Mesangial cell (primary cell): ENCODE results near the gene TSTD1. TPM values are rescaled to one million over a fixed set of nuclear protein-coding genes. Genes with fewer than 3 reads are reported as not detected.

Experiments used
- total RNA-seq: library from RNA; depleted of rRNA; stranded (reverse); fragments of >200 nt; gene quantifications from 2 replicates; pipeline ENCODE4 v1.2.3, GENCODE V29; 2015

TSTD1 gene, protein sequence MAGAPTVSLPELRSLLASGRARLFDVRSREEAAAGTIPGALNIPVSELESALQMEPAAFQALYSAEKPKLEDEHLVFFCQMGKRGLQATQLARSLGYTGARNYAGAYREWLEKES
- 43.5 and 103 TPM in 2 replicates for total RNA-seq

DNA sequence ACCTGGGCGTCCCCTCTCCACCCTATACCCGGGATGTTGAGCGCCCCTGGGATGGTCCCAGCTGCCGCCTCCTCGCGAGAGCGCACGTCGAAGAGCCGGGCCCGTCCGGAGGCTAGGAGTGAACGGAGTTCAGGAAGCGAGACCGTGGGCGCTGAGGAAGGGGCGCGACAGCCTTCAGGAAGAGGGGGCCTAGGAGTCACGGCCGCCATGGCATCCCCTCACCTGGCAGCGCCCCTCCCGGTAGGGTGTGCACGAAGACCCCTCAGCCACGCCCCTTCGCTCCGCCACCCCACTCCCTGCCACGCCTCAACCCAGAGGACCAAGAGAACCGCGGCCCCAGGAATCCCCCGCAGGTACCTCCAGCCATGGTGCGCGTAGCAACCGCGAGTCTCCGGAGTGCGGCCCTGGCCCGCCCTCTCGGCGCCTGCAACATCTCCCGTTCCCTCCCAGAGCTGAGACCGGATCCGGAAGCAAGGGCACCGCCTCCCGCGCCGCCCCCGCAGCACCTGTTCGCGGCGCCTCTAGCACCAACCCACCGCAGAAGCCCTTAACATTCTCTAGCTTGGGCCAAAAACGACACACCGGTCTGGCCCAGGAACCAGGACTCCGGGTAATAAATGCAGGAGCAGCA is at the start of gene TSTD1:
Gene TSTD1 (minus strand): TSS at position 442 of the 631 bp plus-strand sequence. CDS start 75 bp downstream, at position 367.

DNA sequence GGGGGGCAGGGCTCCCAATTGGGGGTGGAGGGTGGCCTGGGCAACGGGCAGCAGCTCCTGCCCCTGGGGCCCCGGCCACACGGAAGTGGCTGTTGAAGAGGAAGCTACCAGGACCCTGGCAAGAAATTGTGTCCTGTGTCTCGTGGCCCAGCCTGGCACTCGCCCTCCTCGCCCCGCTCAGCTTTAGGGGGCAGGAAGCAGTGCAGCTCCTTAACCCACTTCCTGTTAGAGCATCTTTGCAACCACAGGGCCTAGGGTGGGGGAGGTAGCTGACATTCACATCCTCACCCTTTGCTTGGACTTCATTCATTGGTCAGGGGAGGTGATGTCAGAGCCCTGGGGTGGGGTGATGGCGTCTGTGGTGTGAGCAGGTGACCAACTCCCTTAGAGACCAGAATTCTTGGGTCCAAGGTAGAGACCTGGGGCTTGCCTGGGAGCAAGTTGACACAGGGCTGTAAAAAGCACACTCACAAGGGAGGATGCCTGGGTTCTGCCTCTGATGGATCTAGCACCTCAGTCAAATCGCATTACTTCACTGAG is 31.0 kb upstream of the TSTD1 start, which contains the start of gene ARHGAP30:
Gene ARHGAP30 (minus strand): TSS at position 161 of the 540 bp plus-strand sequence. CDS start 267 bp downstream, outside the sequence.

DNA sequence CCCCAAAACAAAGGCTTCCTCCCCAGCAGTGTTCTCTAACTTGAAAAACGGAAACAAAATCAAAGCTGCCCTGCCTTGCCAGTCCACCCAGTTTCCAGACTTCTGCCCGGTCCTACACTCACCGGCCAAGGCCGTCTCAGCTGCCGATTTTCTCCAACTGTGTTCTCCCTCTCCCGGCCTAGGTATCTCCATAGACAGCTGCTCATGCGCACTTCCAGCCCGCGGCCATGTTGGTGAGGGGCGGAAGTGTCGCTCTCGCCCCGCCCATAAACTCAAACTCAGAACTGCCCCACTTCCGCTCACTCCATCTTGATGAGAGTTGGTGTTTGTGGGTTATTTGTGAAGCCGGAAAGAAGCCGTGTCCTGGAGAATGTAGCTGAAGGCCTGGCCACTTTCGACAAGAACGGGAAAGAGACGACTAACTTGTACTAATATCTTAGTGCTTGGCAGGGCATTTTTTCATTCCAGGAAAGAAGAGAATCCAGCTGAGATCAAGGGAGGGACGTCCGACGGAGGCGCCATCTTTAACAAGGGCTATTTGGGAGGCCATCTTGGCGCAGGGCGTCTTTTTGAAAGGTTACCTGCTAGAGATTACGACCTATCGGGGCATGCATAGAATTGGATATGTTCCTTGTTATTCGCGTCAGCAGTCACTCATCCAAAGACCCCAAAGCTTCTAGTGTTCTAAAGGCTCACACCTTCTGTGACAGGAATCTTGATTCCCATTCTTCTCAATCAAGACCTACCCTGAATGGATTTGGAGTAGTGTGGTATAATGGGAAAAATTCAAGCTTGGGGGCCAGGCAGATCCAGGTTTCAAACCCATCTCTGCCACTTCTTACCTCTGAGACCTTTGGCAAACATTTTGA is 7.2 kb upstream of the TSTD1 start, which contains the start of gene USF1:
Gene USF1 (minus strand): TSS at position 242 of the 869 bp plus-strand sequence. CDS start 2,702 bp downstream, outside the sequence.

DNA sequence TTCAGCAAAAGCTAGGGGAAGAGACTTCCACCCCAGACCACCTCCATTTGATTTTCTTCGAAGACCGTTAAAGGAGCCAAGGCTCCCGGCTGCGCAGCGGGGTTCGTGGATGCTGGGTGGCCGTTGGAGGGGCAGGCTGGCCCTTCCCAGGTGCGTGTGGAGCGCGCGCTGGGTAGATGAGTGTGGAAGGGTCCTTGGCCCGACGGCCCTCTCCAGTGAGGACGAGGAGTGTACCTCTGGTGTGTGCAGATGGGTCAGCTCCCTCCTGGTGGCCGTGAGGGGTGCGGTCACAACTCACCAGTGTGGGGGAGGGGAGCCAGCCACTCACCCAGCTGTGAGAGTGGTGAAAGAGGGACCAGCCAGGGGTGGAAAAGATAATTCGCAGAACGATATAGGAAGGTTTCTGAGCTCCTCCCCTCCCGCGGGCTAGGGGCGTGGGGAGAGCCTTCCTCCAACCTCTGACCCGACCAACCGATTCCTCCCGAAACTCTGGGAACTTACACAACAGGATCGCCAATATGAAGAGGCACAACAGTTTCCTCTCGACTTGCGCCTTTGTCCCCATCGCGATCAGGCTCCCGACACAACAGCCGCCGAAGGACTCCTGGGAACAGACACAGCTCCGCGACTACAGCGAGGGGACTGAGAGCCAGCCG is 18.1 kb downstream of the TSTD1 start, which contains the start of gene F11R:
Gene F11R (minus strand): TSS at position 644 of the 656 bp plus-strand sequence. CDS start 79 bp downstream, at position 565.

Other genes with a start within 250 kb of the TSTD1 start
- not detected in 2 replicates for gene LY9, start 242.8 kb downstream of the TSTD1 start, total RNA-seq
- not detected in 2 replicates for gene CD244, start 176.1 kb downstream of the TSTD1 start, total RNA-seq
- gene ITLN1, start 153.8 kb downstream of the TSTD1 start, total RNA-seq = not detected in 2 replicates
- not detected in 2 replicates for gene ITLN2, start 84.2 kb downstream of the TSTD1 start, total RNA-seq
- 20.0 and 27.5 TPM in 2 replicates for gene F11R, start 17.8 kb downstream of the TSTD1 start, total RNA-seq
- 36.6 and 41.6 TPM in 2 replicates for gene USF1, start 7.0 kb upstream of the TSTD1 start, total RNA-seq
- not detected in 2 replicates for gene ARHGAP30, start 30.9 kb upstream of the TSTD1 start, total RNA-seq
- under 0.01 and 0.16 TPM in 2 replicates for gene NECTIN4, start 50.6 kb upstream of the TSTD1 start, total RNA-seq
- 3.7 and 8.4 TPM in 2 replicates for gene KLHDC9, start 59.4 kb upstream of the TSTD1 start, total RNA-seq
- 25.9 and 58.7 TPM in 2 replicates for gene PFDN2, start 79.1 kb upstream of the TSTD1 start, total RNA-seq
- gene NIT1, start 79.1 kb upstream of the TSTD1 start, total RNA-seq = 30.5 and 31.9 TPM in 2 replicates
- gene DEDD, start 93.7 kb upstream of the TSTD1 start, total RNA-seq = 32.1 and 41.1 TPM in 2 replicates
- 65.0 and 66.7 TPM in 2 replicates for gene UFC1, start 115.0 kb upstream of the TSTD1 start, total RNA-seq
- gene USP21, start 120.5 kb upstream of the TSTD1 start, total RNA-seq = 14.2 and 19.6 TPM in 2 replicates
- 16.8 and 21.4 TPM in 2 replicates for gene PPOX, start 127.5 kb upstream of the TSTD1 start, total RNA-seq
- gene B4GALT3, start 138.5 kb upstream of the TSTD1 start, total RNA-seq = 40.9 and 46.8 TPM in 2 replicates
- gene ADAMTS4, start 160.1 kb upstream of the TSTD1 start, total RNA-seq = 0.25 and 0.49 TPM in 2 replicates
- gene NDUFS2, start 163.4 kb upstream of the TSTD1 start, total RNA-seq = 98.3 and 117 TPM in 2 replicates
- 1.3 TPM in 1 of 2 replicates, not detected in the other for gene FCER1G, start 176.3 kb upstream of the TSTD1 start, total RNA-seq
- gene APOA2, start 184.7 kb upstream of the TSTD1 start, total RNA-seq = not detected in 2 replicates
- 9.3 and 10.0 TPM in 2 replicates for gene TOMM40L, start 187.1 kb upstream of the TSTD1 start, total RNA-seq
- gene NR1I3, start 199.2 kb upstream of the TSTD1 start, total RNA-seq = not detected in 2 replicates
- not detected in 2 replicates for gene PCP4L1, start 219.8 kb upstream of the TSTD1 start, total RNA-seq